Ishikawa (cell line): Measurements from ENCODE around the gene NPR1.

Experiments
- CEBPB ChIP-seq: IDR thresholded peaks from 2 replicates; pipeline ENCODE4 v1.6.1; 2012
- EGR1 ChIP-seq: IDR thresholded peaks from 2 replicates; pipeline ENCODE4 v1.6.1; 2012
- EP300 ChIP-seq: IDR thresholded peaks from 2 replicates; pipeline ENCODE4 v1.6.1; 2012; ENCODE audit warnings: borderline replicate concordance
- NFIC ChIP-seq: IDR thresholded peaks from 2 replicates; pipeline ENCODE4 v1.6.1; 2012
- RAD21 ChIP-seq: IDR thresholded peaks from 2 replicates; pipeline ENCODE4 v1.6.1; 2012; ENCODE audit warnings: low read depth
- TAF1 ChIP-seq: IDR thresholded peaks from 2 replicates; pipeline ENCODE4 v1.6.1; 2012; ENCODE audit warnings: low read depth, mild to moderate bottlenecking
- TCF12 ChIP-seq: IDR thresholded peaks from 2 replicates; pipeline ENCODE4 v1.6.1; 2012; ENCODE audit warnings: low read depth
- TEAD4 ChIP-seq: IDR thresholded peaks from 2 replicates; pipeline ENCODE4 v1.6.1; 2012
- USF1 ChIP-seq: IDR thresholded peaks from 2 replicates; pipeline ENCODE4 v1.6.1; 2012
- YY1 ChIP-seq: IDR thresholded peaks from 2 replicates; pipeline ENCODE4 v1.6.1; 2012; ENCODE audit warnings: low read depth
- ZBTB7A ChIP-seq: IDR thresholded peaks from 2 replicates; pipeline ENCODE4 v1.6.1; 2012; ENCODE audit warnings: low read depth
- TF ChIP-seq, protein P1 (sequence below): IDR thresholded peaks from 2 replicates; pipeline ENCODE4 v1.6.1; 2012
- TF ChIP-seq, protein P2 (sequence below): IDR thresholded peaks from 2 replicates; pipeline ENCODE4 v1.6.1; 2012; ENCODE audit warnings: low read depth, mild to moderate bottlenecking

DNA sequence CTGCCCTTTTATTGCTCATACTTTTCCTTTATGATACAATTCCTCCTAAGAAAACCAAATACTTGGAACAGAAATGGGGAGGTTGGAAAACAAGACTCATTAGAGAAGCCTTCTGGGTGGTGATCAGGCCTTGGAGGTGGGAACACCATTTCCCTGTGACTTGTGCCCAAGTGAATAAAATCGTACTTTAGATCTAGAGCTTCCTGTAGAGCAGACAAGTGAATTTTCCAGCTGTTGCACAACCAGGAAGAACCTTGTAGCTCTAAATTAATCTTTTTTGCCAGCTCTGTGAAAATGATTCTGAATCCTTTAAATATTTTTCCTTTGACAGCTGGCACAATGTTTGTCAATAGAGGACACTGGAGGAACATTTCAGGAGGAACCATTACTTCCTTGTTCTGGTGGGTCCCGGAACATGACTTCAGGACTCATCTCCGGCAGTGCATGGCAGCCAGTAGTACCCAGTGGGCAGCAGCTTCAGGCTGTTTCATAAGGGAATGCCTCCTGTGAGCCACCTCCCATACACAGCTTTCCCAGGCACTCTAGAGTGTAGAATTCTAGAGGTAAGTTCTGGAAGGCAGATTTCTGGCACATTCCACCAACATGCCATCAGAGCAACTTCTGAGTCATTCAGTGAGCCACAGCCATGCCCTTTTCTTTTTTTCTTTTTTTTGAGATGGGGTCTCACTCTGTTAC is 25.5 kb upstream of the NPR1 start:
- TF ChIP-seq EP300, result no peak
- TF ChIP-seq USF1, result no peak
- TF ChIP-seq, protein P1, sequence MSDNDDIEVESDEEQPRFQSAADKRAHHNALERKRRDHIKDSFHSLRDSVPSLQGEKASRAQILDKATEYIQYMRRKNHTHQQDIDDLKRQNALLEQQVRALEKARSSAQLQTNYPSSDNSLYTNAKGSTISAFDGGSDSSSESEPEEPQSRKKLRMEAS, result no peak
- no peak for TF ChIP-seq TEAD4
- TF ChIP-seq RAD21, result no peak
- no peak for TF ChIP-seq TCF12
- TF ChIP-seq, protein P2, sequence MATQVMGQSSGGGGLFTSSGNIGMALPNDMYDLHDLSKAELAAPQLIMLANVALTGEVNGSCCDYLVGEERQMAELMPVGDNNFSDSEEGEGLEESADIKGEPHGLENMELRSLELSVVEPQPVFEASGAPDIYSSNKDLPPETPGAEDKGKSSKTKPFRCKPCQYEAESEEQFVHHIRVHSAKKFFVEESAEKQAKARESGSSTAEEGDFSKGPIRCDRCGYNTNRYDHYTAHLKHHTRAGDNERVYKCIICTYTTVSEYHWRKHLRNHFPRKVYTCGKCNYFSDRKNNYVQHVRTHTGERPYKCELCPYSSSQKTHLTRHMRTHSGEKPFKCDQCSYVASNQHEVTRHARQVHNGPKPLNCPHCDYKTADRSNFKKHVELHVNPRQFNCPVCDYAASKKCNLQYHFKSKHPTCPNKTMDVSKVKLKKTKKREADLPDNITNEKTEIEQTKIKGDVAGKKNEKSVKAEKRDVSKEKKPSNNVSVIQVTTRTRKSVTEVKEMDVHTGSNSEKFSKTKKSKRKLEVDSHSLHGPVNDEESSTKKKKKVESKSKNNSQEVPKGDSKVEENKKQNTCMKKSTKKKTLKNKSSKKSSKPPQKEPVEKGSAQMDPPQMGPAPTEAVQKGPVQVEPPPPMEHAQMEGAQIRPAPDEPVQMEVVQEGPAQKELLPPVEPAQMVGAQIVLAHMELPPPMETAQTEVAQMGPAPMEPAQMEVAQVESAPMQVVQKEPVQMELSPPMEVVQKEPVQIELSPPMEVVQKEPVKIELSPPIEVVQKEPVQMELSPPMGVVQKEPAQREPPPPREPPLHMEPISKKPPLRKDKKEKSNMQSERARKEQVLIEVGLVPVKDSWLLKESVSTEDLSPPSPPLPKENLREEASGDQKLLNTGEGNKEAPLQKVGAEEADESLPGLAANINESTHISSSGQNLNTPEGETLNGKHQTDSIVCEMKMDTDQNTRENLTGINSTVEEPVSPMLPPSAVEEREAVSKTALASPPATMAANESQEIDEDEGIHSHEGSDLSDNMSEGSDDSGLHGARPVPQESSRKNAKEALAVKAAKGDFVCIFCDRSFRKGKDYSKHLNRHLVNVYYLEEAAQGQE, result no peak
- no peak for TF ChIP-seq YY1
- TF ChIP-seq NFIC, result no peak
- no peak for TF ChIP-seq EGR1
- no peak for TF ChIP-seq TAF1
- no peak for TF ChIP-seq ZBTB7A
- no peak for TF ChIP-seq CEBPB
